T-cell (primary cell): Measurements from ENCODE around the gene SLC25A22. TPM values are rescaled to one million over a fixed set of nuclear protein-coding genes. Genes with fewer than 3 reads are reported as not detected.

Experiments used
- ATAC-seq, 4 experiments: fragments of 200-7000 bp in 3 of 4; fragments of 150-1000 bp in 1 of 4; cut with Tn5 transposase; replicated peaks in 1 of 4; 1 replicate in 3 of 4; 2 replicates in 1 of 4; pipeline ENCODE4 v1.10.0; 2021; ENCODE audit warnings: moderate library complexity in 3 of 4, mild to moderate bottlenecking in 2 of 4, moderate number of reproducible peaks in 1 of 4
- CTCF ChIA-PET, 2 donors: fragments of 300-600 bp; sonication (Branson Sonifier 250); formaldehyde crosslinking; loops; one replicate each; lab custom pipeline; 2022; ENCODE audit warnings: antibody characterized with exemption in 2 of 2; lab: Charles Lee
- POLR2A ChIA-PET, 2 donors: fragments of 300-600 bp; sonication (Branson Sonifier 250); formaldehyde crosslinking; loops; one replicate each; lab custom pipeline; 2022; ENCODE audit warnings: antibody characterized with exemption in 2 of 2; lab: Charles Lee
- DNase-seq, 35 experiments: peaks; one replicate each; pipeline versions ENCODE4 v3.0.0 to v3.0.0-alpha.2; 2013 to 2023
- H3K27ac ChIP-seq: one replicate; pipeline ENCODE4 v1.5.1; 2013; ENCODE audit warnings: low read length
- H3K27me3 ChIP-seq, 2 experiments: replicated peaks in 1 of 2; 1 replicate in 1 of 2; 2 replicates in 1 of 2; pipeline versions ENCODE4 v1.6.1 to v1.7.0; 2013; ENCODE audit warnings: low read length in 1 of 2, mixed read lengths in 1 of 2; ENCODE audit not compliant: control insufficient read depth in 2 of 2, insufficient read depth in 2 of 2; ENCODE audit errors: extremely low read depth in 1 of 2
- H3K36me3 ChIP-seq, 2 donors: 1 replicate in 1 of 2; 2 replicates in 1 of 2; pipeline versions ENCODE4 v1.6.1 to v1.7.0; 2013; ENCODE audit warnings: low read length in 1 of 2; ENCODE audit not compliant: control insufficient read depth in 2 of 2, insufficient read depth in 1 of 2; ENCODE audit errors: extremely low read depth in 1 of 2
- H3K4me1 ChIP-seq, 2 experiments: 1 replicate in 1 of 2; 2 replicates in 1 of 2; pipeline versions ENCODE4 v1.6.1 to v1.7.0; 2013; ENCODE audit warnings: low read length in 2 of 2, mixed read lengths in 1 of 2; ENCODE audit not compliant: insufficient read depth in 2 of 2, control insufficient read depth in 1 of 2; ENCODE audit errors: extremely low read depth in 1 of 2
- H3K4me3 ChIP-seq, 2 donors: 1 replicate in 1 of 2; 2 replicates in 1 of 2; pipeline versions ENCODE4 v1.5.1 to v1.7.0; 2013; ENCODE audit warnings: mild to moderate bottlenecking in 2 of 2, low read length in 1 of 2, moderate library complexity in 1 of 2; ENCODE audit not compliant: control insufficient read depth in 1 of 2; ENCODE audit errors: extremely low read depth in 1 of 2
- H3K9me3 ChIP-seq: 2 replicates; pipeline ENCODE4 v1.7.0; 2013
- H3K27ac Mint-ChIP-seq, 2 donors: one replicate each; pipeline ENCODE4 v1.8.0; 2020 to 2021; ENCODE audit warnings: mild to moderate bottlenecking in 2 of 2, mixed read lengths in 2 of 2
- H3K27me3 Mint-ChIP-seq, 2 donors: one replicate each; pipeline ENCODE4 v1.8.0; 2021 to 2022; ENCODE audit warnings: mixed read lengths in 2 of 2
- H3K36me3 Mint-ChIP-seq: one replicate; pipeline ENCODE4 v1.8.0; 2021; ENCODE audit warnings: mixed read lengths
- H3K4me1 Mint-ChIP-seq, 3 donors: one replicate each; pipeline ENCODE4 v1.8.0; 2020 to 2022; ENCODE audit warnings: mixed read lengths in 3 of 3, mild to moderate bottlenecking in 1 of 3
- H3K4me3 Mint-ChIP-seq, 3 donors: one replicate each; pipeline ENCODE4 v1.8.0; 2020 to 2022; ENCODE audit warnings: mild to moderate bottlenecking in 3 of 3, mixed read lengths in 3 of 3, moderate library complexity in 3 of 3
- H3K9me3 Mint-ChIP-seq, 3 donors: one replicate each; pipeline ENCODE4 v1.8.0; 2020 to 2022; ENCODE audit warnings: mixed read lengths in 3 of 3
- WGBS: methylation state at CpG from one replicate; pipeline ENCODE4 v1.1.5; 2013; ENCODE audit warnings: missing lambda C conversion rate; ENCODE audit not compliant: insufficient coverage; 5-methylcytosine and 5-hydroxymethylcytosine counted together
- total RNA-seq, 35 experiments: library from RNA in 6 of 35; stranded (reverse) in 6 of 35; fragments of 120-200 nt in 1 of 35; gene quantifications; one replicate each; pipeline versions ENCODE4 v1.2.1 to v1.2.4 and lab custom pipeline; 2013 to 2026

Gene SLC25A22
- total RNA-seq (10 to 100 TPM; 22.4 to 37.4 (median 35.1) TPM), total RNA-seq (lab: John Stamatoyannopoulos, UW) (16.5 to 119 (median 24.0) reads per million in 29 experiments)
- 10.9 TPM for total RNA-seq (2013)

DNA sequence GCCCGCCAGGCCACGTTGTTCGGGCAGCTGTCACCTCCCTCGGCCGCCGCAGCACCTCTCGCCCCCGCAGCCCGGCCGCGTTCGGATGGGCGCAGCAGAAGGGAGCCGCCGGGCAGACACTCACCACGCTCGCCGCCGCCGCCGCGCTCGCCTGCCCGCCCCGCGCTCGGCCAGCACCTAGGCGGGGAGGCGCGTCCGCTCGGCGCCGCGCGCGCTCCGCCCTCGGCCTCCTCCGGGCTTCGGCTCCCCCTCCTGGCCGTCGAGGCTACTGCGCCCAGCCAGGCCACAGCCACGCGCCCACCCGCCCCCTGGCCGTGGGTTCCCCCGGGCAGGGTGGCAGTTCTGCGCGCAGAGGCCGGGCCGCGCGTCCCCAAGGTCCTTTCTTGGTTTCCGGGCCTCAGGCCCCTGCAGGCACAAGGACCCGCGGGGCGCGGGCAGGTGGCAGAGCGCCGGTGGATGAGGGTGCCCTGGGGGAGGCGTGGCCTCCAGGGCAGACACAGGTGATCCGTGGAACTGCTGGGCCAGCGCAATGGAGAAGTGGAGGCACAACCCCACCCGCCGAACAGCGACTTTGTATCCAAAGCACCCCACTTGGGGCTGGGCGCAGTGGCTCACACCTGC is at the start of gene SLC25A22:
TSS of gene SLC25A22 (minus strand) at position 189 of the 621 bp plus-strand sequence. CDS start 3,275 bp downstream, outside the sequence.
- H3K27ac Mint-ChIP-seq: peak within 1 kb of the TSS; percentile 91

DNA sequence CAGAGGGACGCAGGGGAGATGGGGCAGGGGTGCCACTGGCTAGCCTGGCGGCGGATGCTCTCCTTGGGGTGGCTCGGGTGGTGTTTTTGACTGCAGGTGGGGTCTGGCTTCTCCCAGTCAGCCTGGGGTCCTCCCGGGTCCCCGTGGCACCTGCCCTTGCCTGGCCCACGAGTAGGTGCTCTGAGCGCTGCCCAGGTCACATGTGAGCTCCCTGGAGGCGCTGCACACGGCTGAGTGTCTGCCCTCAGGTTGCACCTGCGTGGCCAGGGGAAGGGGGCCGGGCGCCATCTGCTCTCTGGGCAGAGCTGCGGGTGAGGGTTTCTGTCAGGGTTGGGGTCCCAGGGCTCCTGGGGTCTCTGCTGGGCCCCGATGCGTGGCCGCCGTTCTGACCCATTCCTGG is 49.8 kb upstream of the SLC25A22 start:
- ChIA-PET POLR2A (no interaction called here), CTCF (interaction anchor here in 1 of 2 donors (0.9 to 1.5 kb wide), 2 partner anchors 202 to 204 kb away, joined by 3 to 5 read pairs; no protein-coding TSS in a partner anchor)
- H3K4me1 ChIP-seq: peaks cover 13 to 41% of the 10 kb centered on the region in 2 experiments
- ATAC-seq (no peak), DNase-seq (no peak)
- H3K27me3 ChIP-seq: peaks cover 0 to 83% of the 10 kb centered on the region in 2 experiments
- no peak overlapping the region for H3K27ac Mint-ChIP-seq
- no peak overlapping the region for H3K4me3 Mint-ChIP-seq
- no peak overlapping the region for H3K4me3 ChIP-seq
- WGBS: 67% methylated on average over 16 of the region's 18 CpGs
- no peaks in the 10 kb centered on the region for H3K9me3 Mint-ChIP-seq
- H3K36me3 ChIP-seq: no peaks in the 10 kb centered on the region
- no peak overlapping the region for H3K27ac ChIP-seq
- H3K4me1 Mint-ChIP-seq: peaks cover 6 to 20% (median 12%) of the 10 kb centered on the region in 3 donors
- peaks cover 0 to 2% of the 10 kb centered on the region in 2 donors for H3K27me3 Mint-ChIP-seq
- no peaks in the 10 kb centered on the region for H3K36me3 Mint-ChIP-seq
- no peaks in the 10 kb centered on the region for H3K9me3 ChIP-seq

More for the DNA sequence above, at the start of gene SLC25A22:
- peak within 1 kb of the TSS; percentile 83 to 93 for H3K4me3 ChIP-seq
- no peaks in the 10 kb centered on the region for H3K9me3 ChIP-seq
- H3K27ac ChIP-seq: peak within 1 kb of the TSS; percentile 87
- Mint-ChIP-seq H3K27me3 (no peaks in the 10 kb centered on the region), H3K9me3 (no peaks in the 10 kb centered on the region), H3K4me1 (peaks cover 10 to 23% (median 16%) of the 10 kb centered on the region in 3 donors), H3K4me3 (peak within 1 kb of the TSS; percentile 79 to 89 (median 88)), H3K36me3 (no peaks in the 10 kb centered on the region)
- ChIA-PET POLR2A (interaction anchor here in 1 of 2 donors (0.6 kb wide), 1 partner anchor 13 kb away, joined by 3 read pairs; no protein-coding TSS in a partner anchor), CTCF (interaction anchor here in 1 of 2 donors (1.3 kb wide), 1 partner anchor 19 kb away, joined by 3 read pairs; no protein-coding TSS in a partner anchor)
- H3K36me3 ChIP-seq: peaks cover 11 to 29% of the 10 kb centered on the region in 2 donors
- H3K4me1 ChIP-seq: peaks cover 15 to 55% of the 10 kb centered on the region in 2 experiments
- DNase-seq (peak; percentile 32 to 92 (median 76)), ATAC-seq (peak; percentile 63 to 82 (median 74))
- H3K27me3 ChIP-seq: peaks cover 0 to 3% of the 10 kb centered on the region in 2 experiments
- 2% methylated on average over 64 of the region's 69 CpGs for WGBS

DNA sequence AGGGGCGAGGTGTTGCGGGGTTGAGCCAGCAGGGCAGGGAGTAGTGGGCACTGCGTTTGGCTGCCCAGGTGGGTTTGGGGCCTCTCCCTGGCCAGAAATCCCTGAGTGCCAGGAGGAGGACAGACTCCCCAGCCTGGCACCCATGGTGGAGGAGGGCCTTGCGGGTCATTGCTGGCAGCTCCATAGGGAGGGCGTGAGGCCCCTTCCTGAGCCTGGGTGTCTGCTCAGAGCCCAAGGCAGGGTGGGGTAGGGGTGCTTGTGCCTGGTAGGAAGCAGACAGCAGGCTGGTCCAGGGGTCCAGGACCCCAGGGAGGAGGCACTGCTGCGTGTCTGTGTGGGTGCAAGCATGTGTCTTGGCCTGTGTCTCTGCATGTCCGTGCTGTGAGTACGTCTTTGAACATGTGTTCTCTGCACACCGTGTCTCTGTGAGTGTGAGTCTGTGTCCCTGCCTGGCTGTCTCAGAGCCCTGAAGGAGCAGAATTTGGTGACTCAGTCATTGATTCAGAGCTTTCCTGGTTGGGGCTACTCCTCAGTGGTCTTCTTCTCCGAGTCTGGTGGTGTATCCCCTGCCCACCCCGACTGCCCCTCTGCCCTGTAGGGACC is 48.5 kb upstream of the SLC25A22 start:
- Histone ChIP-seq H3K27me3 (peaks cover 0 to 73% of the 10 kb centered on the region in 2 experiments), H3K4me1 (peaks cover 13 to 45% of the 10 kb centered on the region in 2 experiments), H3K27ac (no peak overlapping the region), H3K9me3 (no peaks in the 10 kb centered on the region), H3K4me3 (no peak overlapping the region), H3K36me3 (no peaks in the 10 kb centered on the region)
- no peak for DNase-seq
- CTCF ChIA-PET: no interaction called here
- H3K36me3 Mint-ChIP-seq: no peaks in the 10 kb centered on the region
- no peak overlapping the region for H3K4me3 Mint-ChIP-seq
- no peak overlapping the region for H3K27ac Mint-ChIP-seq
- H3K4me1 Mint-ChIP-seq: peaks cover 6 to 20% (median 12%) of the 10 kb centered on the region in 3 donors
- H3K9me3 Mint-ChIP-seq: no peaks in the 10 kb centered on the region
- POLR2A ChIA-PET: no interaction called here
- WGBS: 81% methylated on average over 8 of the region's 11 CpGs
- no peak for ATAC-seq
- H3K27me3 Mint-ChIP-seq: peaks cover 0 to 2% of the 10 kb centered on the region in 2 donors

DNA sequence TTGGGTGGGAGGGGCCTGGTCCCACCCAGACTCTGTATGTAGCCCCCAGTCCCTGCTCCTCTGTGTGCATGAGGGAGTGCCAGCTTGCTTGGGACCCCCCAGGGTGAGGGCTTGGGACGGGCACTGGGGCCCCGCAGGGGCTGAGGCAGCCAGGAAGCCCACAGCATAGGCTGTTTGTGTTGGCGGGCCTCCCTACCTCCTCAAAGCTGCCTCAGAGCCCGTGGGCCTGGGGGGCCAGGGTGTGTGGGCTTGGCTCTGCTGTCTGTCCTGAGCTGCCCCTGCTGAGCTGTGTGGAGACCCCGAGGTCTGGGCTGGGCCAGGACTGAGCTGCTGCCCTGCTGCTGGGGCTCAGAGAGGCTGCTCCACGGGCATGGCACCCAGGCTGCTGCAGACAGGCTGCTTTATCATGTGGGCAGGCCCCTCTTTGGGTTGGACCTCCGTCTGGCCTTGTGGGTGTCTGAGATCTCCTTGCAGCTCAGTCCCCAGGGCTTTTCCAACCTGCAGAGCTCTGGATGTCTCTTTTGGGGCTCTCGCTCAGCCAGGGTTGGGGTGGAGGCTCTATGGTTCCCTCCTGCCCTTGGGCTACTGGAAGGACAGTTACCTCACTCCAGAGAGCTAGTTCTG is 47.9 kb upstream of the SLC25A22 start:
- Histone ChIP-seq H3K9me3 (no peaks in the 10 kb centered on the region), H3K27ac (no peak overlapping the region), H3K27me3 (peaks cover 0 to 67% of the 10 kb centered on the region in 2 experiments), H3K4me1 (peaks cover 13 to 51% of the 10 kb centered on the region in 2 experiments), H3K4me3 (no peak overlapping the region), H3K36me3 (no peaks in the 10 kb centered on the region)
- no peaks in the 10 kb centered on the region for H3K36me3 Mint-ChIP-seq
- H3K9me3 Mint-ChIP-seq: no peaks in the 10 kb centered on the region
- DNase-seq: no peak
- ChIA-PET POLR2A (no interaction called here), CTCF (no interaction called here)
- H3K4me3 Mint-ChIP-seq: no peak overlapping the region
- WGBS: 48% methylated on average over 7 of the region's 8 CpGs
- ATAC-seq: no peak
- no peak overlapping the region for H3K27ac Mint-ChIP-seq
- H3K4me1 Mint-ChIP-seq: peaks cover 11 to 26% (median 17%) of the 10 kb centered on the region in 3 donors
- peaks cover 0 to 2% of the 10 kb centered on the region in 2 donors for H3K27me3 Mint-ChIP-seq

DNA sequence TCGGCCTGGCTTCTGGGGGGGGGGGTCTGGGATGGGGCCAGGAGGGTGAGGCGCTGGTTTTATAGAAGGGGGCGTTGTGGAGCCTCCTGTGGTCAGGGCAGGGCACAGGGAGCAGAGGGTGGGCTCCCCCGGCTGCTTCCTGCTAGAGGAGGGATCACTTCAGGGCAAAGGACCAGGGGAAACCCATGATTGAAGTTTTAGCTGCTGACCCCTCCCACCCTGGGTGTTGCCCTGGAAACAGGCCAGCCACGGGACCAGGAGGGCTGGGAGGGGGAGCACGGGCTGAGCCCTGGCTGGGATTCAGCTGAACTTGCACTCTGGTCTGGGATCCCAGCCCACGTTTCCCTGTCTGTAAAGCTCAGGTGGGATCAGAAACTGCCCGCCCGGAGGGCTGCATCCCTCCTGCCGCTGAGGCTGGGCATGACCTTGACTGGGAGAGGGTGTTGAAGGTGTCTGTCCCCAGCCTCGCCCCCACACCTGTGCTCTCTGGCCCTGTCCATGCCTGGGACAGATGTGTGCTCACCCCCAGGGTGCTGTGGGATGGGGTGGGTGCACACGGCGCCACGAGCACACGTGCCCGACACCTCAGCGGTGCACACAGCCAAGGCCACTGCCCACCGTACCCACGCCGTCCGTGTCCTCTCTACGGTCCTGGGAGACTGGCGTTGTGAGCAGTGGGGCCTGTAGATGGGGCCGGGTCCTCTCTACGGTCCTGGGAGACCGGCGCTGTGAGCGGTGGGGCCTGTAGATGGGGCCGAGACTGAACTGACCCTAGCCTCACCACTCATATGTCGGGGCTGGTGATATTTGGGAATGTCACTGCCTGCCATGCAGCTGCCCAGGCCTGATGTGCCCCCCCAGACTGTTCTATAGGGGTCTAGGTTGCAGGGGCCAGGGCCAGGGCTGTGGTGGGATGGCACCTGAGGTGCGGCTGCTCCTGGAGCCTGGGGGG is 46.9 kb upstream of the SLC25A22 start:
- no peak overlapping the region for H3K4me3 ChIP-seq
- CTCF ChIA-PET: interaction anchor here in 1 of 2 donors (0.7 kb wide), 1 partner anchor 661 kb away, joined by 3 read pairs; no protein-coding TSS in a partner anchor
- H3K36me3 ChIP-seq: peaks cover 4% of the 10 kb centered on the region in 2 donors
- Mint-ChIP-seq H3K27me3 (peaks cover 0 to 2% of the 10 kb centered on the region in 2 donors), H3K27ac (no peak overlapping the region), H3K4me3 (peak overlapping the region in 1 of 3 donors; percentile 80), H3K36me3 (no peaks in the 10 kb centered on the region), H3K4me1 (peaks cover 19 to 36% (median 26%) of the 10 kb centered on the region in 3 donors), H3K9me3 (no peaks in the 10 kb centered on the region)
- H3K27me3 ChIP-seq: peaks cover 0 to 57% of the 10 kb centered on the region in 2 experiments
- POLR2A ChIA-PET: no interaction called here
- peaks cover 13 to 59% of the 10 kb centered on the region in 2 experiments for H3K4me1 ChIP-seq
- ATAC-seq (peak in 1 of 4 experiments; percentile 8), DNase-seq (peak in 4 of 35 experiments; percentile 28 to 63 (median 36))
- H3K27ac ChIP-seq: no peak overlapping the region
- no peaks in the 10 kb centered on the region for H3K9me3 ChIP-seq
- 58% methylated on average over 21 of the region's 31 CpGs for WGBS
